H1 (cell line): ENCODE measurements around the gene NAV2.

Experiments
- CHD2 ChIP-seq: IDR thresholded peaks from 2 replicates; pipeline ENCODE4 v1.6.1; 2012; ENCODE audit warnings: low read length, improper control_type of control experiment
- CTCF ChIP-seq, 3 experiments: IDR thresholded peaks; 1 replicate in 2 of 3; 2 replicates in 1 of 3; pipeline versions ENCODE4 v1.5.1 to v1.6.1; 2011; ENCODE audit warnings: low read length in 3 of 3, mild to moderate bottlenecking in 3 of 3, inconsistent platforms in 2 of 3, low read depth in 1 of 3, moderate library complexity in 1 of 3; ENCODE audit not compliant: insufficient read depth in 1 of 3; ENCODE audit errors: control extremely low read depth in 1 of 3
- EP300 ChIP-seq, 2 experiments: IDR thresholded peaks; 1 replicate in 1 of 2; 2 replicates in 1 of 2; pipeline ENCODE4 v1.6.1; 2011 to 2012; ENCODE audit warnings: low read depth in 2 of 2, low read length in 2 of 2, mild to moderate bottlenecking in 2 of 2, borderline replicate concordance in 1 of 2, inconsistent platforms in 1 of 2, moderate library complexity in 1 of 2
- EZH2 ChIP-seq: fragments of 200-600 bp; sonication (generic); IDR thresholded peaks from 2 replicates; pipeline ENCODE4 v1.7.1; 2012; ENCODE audit warnings: low read depth, mild to moderate bottlenecking, moderate library complexity, low read length, inconsistent platforms; ENCODE audit not compliant: severe bottlenecking
- POLR2A ChIP-seq, 2 experiments: IDR thresholded peaks; 1 replicate in 1 of 2; 2 replicates in 1 of 2; pipeline ENCODE4 v1.6.1; 2011; ENCODE audit warnings: low read depth in 2 of 2, low read length in 2 of 2, mild to moderate bottlenecking in 2 of 2; ENCODE audit errors: control extremely low read depth in 1 of 2
- POLR2AphosphoS5 ChIP-seq: IDR thresholded peaks from 2 replicates; pipeline ENCODE4 v1.6.1; 2011; ENCODE audit warnings: low read depth, low read length
- RNF2 ChIP-seq: fragments of 200-900, 300-1000 bp; sonication (generic); IDR thresholded peaks from 2 replicates; pipeline ENCODE4 v1.7.1; 2016; ENCODE audit warnings: borderline replicate concordance, low read depth, mild to moderate bottlenecking, antibody characterized with exemption, low read length; ENCODE audit not compliant: poor library complexity, severe bottlenecking; ENCODE audit errors: missing control alignments
- SIN3A ChIP-seq, 2 experiments: IDR thresholded peaks in 1 of 2; conservative IDR thresholded peaks in 1 of 2; 2 replicates each; pipeline ENCODE4 v1.6.1; 2011 to 2012; ENCODE audit warnings: low read length in 2 of 2, improper control_type of control experiment in 1 of 2, low read depth in 1 of 2, mild to moderate bottlenecking in 1 of 2
- SP1 ChIP-seq: IDR thresholded peaks from 2 replicates; pipeline ENCODE4 v1.6.1; 2011; ENCODE audit warnings: low read depth, low read length
- TEAD4 ChIP-seq: IDR thresholded peaks from 2 replicates; pipeline ENCODE4 v1.6.1; 2012; ENCODE audit warnings: low read depth, low read length, inconsistent platforms, mixed read lengths
- ZNF274 ChIP-seq: IDR thresholded peaks from 2 replicates; pipeline ENCODE4 v1.7.0; 2012; ENCODE audit warnings: low read length, borderline replicate concordance; ENCODE audit errors: extremely low read depth

DNA sequence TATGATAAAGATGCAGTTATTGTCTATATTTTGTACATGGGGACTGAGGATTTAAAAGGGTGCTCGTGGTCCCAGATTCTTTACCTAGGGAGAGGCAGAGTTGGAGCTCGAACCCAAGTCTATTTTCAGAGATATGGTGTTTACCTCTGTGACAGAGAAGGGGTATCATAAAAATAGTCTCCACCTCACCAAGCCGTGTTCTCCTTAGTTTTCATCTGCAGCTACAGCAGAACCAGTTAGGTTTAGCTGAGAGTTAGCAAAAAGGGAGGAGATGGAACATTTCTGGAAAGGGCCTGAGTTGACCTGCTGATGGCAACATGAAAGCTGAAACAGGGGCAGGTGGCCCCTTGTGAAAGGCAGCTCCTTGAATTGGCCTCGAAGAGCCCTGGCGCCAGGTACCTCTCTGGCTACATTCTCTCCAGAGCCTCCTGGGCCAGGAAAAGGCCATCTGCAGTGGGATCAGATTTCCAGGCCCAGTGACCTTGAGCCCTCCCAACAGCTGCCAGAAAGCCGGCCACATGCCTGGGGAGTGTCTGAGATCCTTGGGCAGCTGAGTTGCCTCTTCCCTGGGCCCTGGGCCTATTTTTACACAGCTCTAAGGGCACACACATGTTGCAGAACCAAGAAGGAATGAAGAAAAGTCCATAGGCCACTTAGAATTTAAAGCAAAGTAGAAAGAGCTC, 136.6 kb downstream of the NAV2 start:
- TF ChIP-seq SP1 (no peak), POLR2AphosphoS5 (no peak), POLR2A (IDR thresholded peaks at IDR 0.05; ENCODE audit: control extremely low read depth in 1 of 2, low read depth in 2 of 2, low read length in 2 of 2) (no peak), CTCF (IDR thresholded peaks at IDR 0.05; ENCODE audit: control extremely low read depth in 1 of 3, insufficient read depth in 1 of 3, low read depth in 1 of 3, low read length in 3 of 3) (no peak), RNF2 (no peak), ZNF274 (no peak), EP300 (IDR thresholded peaks at IDR 0.05; ENCODE audit: borderline replicate concordance in 1 of 2, low read depth in 2 of 2, low read length in 2 of 2) (no peak), EZH2 (no peak), CHD2 (no peak), SIN3A (conservative IDR thresholded peaks at IDR 0.05 in 1 of 2, IDR thresholded peaks at IDR 0.05 in 1 of 2; ENCODE audit: low read depth in 1 of 2, low read length in 2 of 2) (no peak), TEAD4 (no peak)
